ENCODE measurements around the gene DIP2A.

Gene DIP2A

DNA sequence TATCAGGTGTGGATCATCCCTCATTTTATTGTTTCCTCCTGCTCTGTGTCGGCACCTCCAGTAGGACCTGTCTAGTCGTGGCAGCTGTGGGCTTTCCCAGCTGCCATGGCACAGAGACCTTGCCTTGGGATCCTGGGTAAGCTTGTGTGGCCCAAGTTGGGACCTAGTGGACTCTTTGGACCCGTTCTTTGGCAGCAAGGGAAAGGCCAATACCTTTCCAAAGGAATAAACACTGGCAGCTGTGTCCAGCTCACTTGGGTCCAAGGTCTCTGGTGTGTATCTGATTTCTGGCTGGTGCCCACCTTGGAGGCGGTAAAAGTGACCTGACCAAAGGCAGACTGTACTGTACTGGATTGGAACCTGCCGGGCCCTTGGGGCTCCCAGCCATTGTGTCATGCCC, 21.8 kb downstream of the DIP2A start:
- no peaks in the 10 kb centered on the region for H3K27me3 Mint-ChIP-seq
- peaks cover 13% of the 10 kb centered on the region for H3K36me3 Mint-ChIP-seq (ENCODE audit: insufficient read depth)
- no peak overlapping the region for H3K27ac Mint-ChIP-seq (ENCODE audit: low read depth)
- no peak overlapping the region for H3K4me3 Mint-ChIP-seq
- DNase-seq (ENCODE audit: low spot score in 2 of 2) (no peak), ATAC-seq (replicated peaks; ENCODE audit: extremely low read depth, poor library complexity, severe bottlenecking) (no peak)
- H3K4me1 Mint-ChIP-seq = peaks cover 36% of the 10 kb centered on the region
- no peaks in the 10 kb centered on the region for H3K9me3 Mint-ChIP-seq

DNA sequence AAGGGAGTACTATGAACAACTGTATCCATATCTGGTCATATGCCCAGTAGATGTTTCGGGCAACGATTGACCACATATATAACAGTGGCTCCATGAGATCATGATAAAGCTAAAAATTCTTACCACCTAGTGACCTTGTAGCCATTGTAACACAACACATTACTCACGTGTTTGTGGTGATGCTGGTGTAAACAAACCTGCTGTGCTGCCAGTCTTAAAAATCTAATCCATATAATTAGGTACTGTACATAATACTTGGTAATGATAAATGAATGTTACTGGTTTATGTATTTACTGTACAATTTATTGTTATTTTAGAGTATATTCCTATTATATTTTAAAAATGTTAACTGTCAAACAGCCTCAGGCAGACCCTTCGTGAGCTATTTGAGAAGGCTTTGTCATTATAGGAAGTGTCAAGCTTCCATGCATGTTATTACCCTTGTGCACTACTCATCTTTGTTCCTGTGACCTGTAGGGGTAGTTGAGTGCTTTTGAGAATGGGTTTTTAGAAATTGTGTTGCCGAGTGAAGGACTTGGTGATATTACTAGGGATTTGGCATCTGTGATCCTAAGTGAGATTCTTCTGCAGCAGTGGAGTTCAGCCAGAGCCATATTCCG, 23.6 kb downstream of the DIP2A start:
- DNase-seq (ENCODE audit: low spot score in 2 of 2) (no peak), ATAC-seq (replicated peaks; ENCODE audit: extremely low read depth, poor library complexity, severe bottlenecking) (no peak)
- no peaks in the 10 kb centered on the region for H3K27me3 Mint-ChIP-seq
- peak overlapping the region; percentile 78 for H3K27ac Mint-ChIP-seq (ENCODE audit: low read depth)
- H3K9me3 Mint-ChIP-seq = no peaks in the 10 kb centered on the region
- peaks cover 18% of the 10 kb centered on the region for H3K36me3 Mint-ChIP-seq (ENCODE audit: insufficient read depth)
- H3K4me3 Mint-ChIP-seq = no peak overlapping the region
- H3K4me1 Mint-ChIP-seq = peaks cover 37% of the 10 kb centered on the region

DNA sequence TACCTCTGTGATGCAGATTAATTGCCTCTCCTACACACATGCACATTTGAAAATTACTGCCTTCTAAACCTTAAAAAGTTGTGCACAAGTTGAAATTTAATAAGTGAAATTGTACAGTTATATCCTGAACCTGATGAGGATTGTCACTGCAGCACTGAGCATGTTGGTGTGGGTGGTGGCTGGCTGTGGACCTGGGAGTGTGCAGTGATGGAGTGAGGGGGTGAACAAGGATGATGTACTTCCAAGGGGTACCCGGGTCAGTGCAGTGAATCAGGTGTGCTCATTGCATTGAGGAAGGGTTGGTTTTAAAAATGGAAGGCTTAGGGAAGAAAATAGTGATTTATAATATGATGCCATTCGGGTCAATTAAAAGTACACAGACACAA, 24.1 kb downstream of the DIP2A start:
- H3K27me3 Mint-ChIP-seq = no peaks in the 10 kb centered on the region
- H3K4me1 Mint-ChIP-seq = peaks cover 39% of the 10 kb centered on the region
- H3K36me3 Mint-ChIP-seq (ENCODE audit: insufficient read depth) = peaks cover 18% of the 10 kb centered on the region
- H3K27ac Mint-ChIP-seq (ENCODE audit: low read depth) = peak overlapping the region; percentile 78
- no peak for ATAC-seq (replicated peaks; ENCODE audit: extremely low read depth, poor library complexity, severe bottlenecking)
- no peak overlapping the region for H3K4me3 Mint-ChIP-seq
- DNase-seq (ENCODE audit: low spot score in 2 of 2) = no peak
- no peaks in the 10 kb centered on the region for H3K9me3 Mint-ChIP-seq

DNA sequence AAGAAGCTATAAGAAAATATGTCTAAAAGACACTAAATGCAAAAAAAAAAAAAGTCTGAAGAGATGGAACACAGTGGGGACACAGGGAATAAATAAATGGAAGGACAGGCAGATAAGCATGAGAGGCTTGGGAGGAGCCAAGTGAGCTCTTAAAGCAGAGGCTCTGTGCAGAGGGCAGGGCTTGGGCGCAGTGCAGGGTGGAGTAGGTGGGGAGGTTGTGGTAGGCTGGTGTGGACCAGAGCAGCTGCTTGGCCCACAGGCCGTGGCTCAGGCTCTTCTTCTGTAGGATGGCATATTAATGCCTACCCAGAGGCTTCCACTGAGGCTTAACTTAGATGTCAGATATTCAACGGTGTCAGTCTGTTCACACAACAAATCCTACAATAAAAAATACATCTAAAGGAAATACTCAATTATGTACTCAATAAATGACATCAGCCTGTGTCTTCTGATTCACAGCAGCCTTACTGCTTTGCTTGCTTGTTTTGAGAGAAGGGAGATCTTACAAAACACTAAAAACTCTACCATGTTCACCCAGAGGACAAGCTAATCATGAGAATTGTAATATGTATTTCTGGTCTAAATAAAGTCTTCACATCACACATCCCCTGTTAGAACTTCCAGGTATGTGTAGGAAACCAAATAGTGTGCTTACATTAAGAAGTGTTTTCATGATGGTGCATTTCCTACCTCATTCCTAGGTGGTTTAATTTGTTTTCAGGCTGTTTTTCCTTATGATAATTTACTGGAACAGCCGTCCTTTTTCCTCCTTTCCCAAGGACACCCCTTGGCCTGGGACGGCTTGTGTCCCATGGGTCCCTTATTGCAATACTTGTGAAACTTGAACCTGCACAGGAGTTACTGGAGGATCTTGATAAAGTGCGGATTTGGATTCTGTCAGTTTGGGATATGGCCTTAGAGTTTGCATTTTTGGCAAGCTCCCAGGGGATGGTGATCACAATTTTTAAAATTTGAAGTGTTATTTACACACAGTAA, 24.9 kb downstream of the DIP2A start:
- peak; percentile 76 for ATAC-seq (replicated peaks; ENCODE audit: extremely low read depth, poor library complexity, severe bottlenecking)
- no peak for DNase-seq (ENCODE audit: low spot score in 2 of 2)
- peak overlapping the region; percentile 78 for H3K27ac Mint-ChIP-seq (ENCODE audit: low read depth)
- no peak overlapping the region for H3K4me3 Mint-ChIP-seq
- peaks cover 46% of the 10 kb centered on the region for H3K4me1 Mint-ChIP-seq
- no peaks in the 10 kb centered on the region for H3K27me3 Mint-ChIP-seq
- no peaks in the 10 kb centered on the region for H3K9me3 Mint-ChIP-seq
- H3K36me3 Mint-ChIP-seq (ENCODE audit: insufficient read depth) = peaks cover 13% of the 10 kb centered on the region

DNA sequence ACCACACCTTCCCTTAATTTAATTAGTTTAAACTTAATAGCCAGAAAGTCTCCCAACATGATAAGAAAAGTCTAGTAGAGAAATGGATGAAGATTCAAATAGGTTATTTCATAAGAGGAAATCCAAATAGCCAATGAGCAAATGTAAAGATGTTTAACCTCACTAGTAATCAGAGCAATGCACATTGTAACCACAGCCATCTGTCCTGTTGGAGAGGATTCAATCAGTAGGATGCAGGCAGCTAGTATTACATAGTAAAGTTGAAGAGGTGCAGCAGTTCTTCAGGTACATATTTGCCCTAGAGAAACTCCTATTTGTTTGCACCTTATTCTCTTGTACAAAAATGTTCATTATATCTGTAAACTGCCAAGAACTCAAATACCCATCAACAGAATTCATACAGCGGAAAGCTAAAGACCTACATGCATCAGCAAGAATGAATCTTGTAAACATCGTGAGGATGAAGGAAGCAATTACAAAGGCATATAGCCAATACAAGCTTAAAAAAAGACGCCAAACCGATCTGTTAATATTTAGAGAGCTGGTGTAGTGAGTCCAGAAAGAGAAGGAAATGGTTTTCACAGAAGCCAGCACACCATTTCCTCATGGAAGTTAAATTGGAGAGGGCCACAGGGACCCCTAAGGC, 27.9 kb downstream of the DIP2A start:
- H3K9me3 Mint-ChIP-seq = no peaks in the 10 kb centered on the region
- DNase-seq (ENCODE audit: low spot score in 2 of 2) (no peak), ATAC-seq (replicated peaks; ENCODE audit: extremely low read depth, poor library complexity, severe bottlenecking) (no peak)
- no peaks in the 10 kb centered on the region for H3K27me3 Mint-ChIP-seq
- H3K27ac Mint-ChIP-seq (ENCODE audit: low read depth) = no peak overlapping the region
- no peak overlapping the region for H3K4me3 Mint-ChIP-seq
- peaks cover 35% of the 10 kb centered on the region for H3K4me1 Mint-ChIP-seq
- peaks cover 20% of the 10 kb centered on the region for H3K36me3 Mint-ChIP-seq (ENCODE audit: insufficient read depth)

DNA sequence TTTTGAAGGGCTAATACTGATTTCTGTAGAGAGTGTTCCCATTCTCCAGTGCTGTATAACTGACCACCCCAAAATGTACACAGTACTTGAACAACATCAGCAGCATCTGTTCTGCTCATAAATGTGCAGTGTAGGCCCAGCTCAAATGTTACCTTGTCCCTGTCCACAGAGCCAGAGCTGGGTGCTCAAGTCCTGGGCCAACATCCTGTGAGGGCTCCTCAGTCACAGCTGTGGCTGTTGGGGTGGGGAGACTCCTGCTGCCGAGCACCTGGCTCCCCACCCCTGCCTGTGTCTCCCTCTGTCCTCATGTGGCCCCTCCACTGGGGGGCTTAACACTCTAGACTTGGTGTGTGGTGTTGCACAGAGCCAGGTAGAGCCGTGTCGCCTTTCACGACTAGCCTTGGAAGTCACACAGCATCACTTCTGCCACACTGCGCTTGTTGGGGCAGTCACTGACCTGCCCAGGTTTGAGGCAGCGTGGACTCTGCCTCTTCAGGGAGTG, 30.5 kb downstream of the DIP2A start:
- Mint-ChIP-seq H3K36me3 (ENCODE audit: insufficient read depth) (peaks cover 28% of the 10 kb centered on the region), H3K9me3 (no peaks in the 10 kb centered on the region), H3K27ac (ENCODE audit: low read depth) (no peak overlapping the region), H3K27me3 (no peaks in the 10 kb centered on the region), H3K4me1 (peaks cover 22% of the 10 kb centered on the region), H3K4me3 (no peak overlapping the region)
- DNase-seq (ENCODE audit: low spot score in 2 of 2) = no peak
- ATAC-seq (replicated peaks; ENCODE audit: extremely low read depth, poor library complexity, severe bottlenecking) = no peak

DNA sequence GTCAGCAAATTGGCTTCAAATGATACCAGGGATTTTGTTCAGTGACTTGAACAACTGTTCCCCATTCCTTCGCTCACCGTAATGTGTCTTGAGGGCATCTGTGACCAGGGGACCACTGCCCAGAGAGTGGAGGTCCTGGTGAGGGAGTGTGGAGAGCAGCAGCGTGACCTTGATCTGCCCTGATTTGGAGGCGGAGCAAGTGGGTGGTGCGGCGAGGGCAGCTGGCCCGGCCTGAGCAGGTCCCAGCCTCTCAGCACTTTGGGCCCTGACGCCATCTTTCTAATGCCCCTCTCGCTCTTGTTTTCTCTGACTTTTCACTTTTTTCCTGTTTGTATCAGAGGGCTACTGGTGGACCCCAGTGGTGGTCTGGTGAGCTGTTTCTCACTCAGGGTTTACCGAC, 31.1 kb downstream of the DIP2A start:
- DNase-seq (ENCODE audit: low spot score in 2 of 2) (no peak), ATAC-seq (replicated peaks; ENCODE audit: extremely low read depth, poor library complexity, severe bottlenecking) (no peak)
- no peak overlapping the region for H3K27ac Mint-ChIP-seq (ENCODE audit: low read depth)
- H3K4me3 Mint-ChIP-seq = no peak overlapping the region
- H3K4me1 Mint-ChIP-seq = peaks cover 25% of the 10 kb centered on the region
- no peaks in the 10 kb centered on the region for H3K27me3 Mint-ChIP-seq
- no peaks in the 10 kb centered on the region for H3K9me3 Mint-ChIP-seq
- peaks cover 34% of the 10 kb centered on the region for H3K36me3 Mint-ChIP-seq (ENCODE audit: insufficient read depth)

DNA sequence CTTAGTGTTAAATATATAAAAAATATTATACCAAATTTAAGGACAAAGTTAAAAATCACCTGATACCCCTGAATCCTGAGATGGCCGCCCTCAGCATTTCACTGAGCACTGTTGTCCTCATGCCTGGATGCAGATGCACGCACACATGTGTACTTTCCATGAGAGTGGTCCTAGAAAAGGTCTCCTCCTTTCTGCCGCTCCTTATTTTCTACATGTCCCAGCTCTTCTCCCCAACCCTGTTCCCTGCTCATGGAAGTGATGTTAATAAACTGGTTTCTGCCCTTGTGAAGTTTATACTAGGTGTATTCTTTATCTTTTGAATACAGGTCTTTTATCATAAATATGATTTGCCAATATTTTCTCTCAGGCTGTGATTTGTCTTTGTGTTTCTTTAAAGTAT, 32.9 kb downstream of the DIP2A start:
- no peak for DNase-seq (ENCODE audit: low spot score in 2 of 2)
- Mint-ChIP-seq H3K4me1 (peaks cover 22% of the 10 kb centered on the region), H3K27ac (ENCODE audit: low read depth) (no peak overlapping the region), H3K36me3 (ENCODE audit: insufficient read depth) (peaks cover 35% of the 10 kb centered on the region), H3K4me3 (no peak overlapping the region), H3K27me3 (no peaks in the 10 kb centered on the region), H3K9me3 (no peaks in the 10 kb centered on the region)
- no peak for ATAC-seq (replicated peaks; ENCODE audit: extremely low read depth, poor library complexity, severe bottlenecking)

DNA sequence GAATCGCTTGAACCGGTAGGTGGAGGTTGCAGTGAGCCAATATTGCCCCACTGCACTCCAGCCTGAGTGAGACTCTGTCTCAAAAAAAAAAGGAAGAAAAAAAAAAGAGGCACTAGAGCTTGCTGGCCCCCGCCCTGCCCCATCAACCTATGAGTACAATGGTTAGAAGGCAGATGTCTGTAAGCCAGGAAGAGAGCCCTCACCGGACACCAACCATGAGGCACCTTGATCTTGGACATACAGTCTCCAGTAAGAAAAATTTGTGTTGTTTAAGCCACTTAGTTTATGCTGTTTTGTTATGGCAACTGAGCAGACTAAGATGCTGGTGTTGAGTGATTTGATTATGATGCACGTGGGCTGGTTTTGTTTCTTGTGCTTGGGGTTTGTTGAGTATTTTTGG, 34.2 kb downstream of the DIP2A start:
- Mint-ChIP-seq H3K9me3 (no peaks in the 10 kb centered on the region), H3K36me3 (ENCODE audit: insufficient read depth) (peaks cover 37% of the 10 kb centered on the region), H3K4me1 (peaks cover 15% of the 10 kb centered on the region), H3K4me3 (no peak overlapping the region), H3K27me3 (no peaks in the 10 kb centered on the region), H3K27ac (ENCODE audit: low read depth) (no peak overlapping the region)
- ATAC-seq (replicated peaks; ENCODE audit: extremely low read depth, poor library complexity, severe bottlenecking) (no peak), DNase-seq (ENCODE audit: low spot score in 2 of 2) (no peak)

DNA sequence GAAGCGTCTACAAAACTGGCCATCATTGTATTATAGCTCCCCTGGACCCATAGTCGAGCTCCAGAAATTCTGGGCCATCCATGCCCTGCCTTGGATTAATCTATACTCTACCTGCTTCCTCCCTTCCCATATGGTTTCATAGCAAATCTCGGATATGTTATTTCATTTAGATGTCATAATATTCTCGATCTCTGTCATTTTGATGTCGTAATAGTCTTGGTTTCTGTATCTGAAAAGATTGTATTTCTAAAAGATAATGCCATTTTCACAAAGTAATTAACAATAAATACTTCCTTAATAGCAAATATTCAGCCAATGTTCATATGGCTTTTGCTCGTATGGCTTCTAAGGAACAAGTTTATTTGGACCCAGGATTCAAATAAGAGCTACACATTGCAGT, 35.1 kb downstream of the DIP2A start:
- Mint-ChIP-seq H3K4me3 (no peak overlapping the region), H3K27ac (ENCODE audit: low read depth) (peak overlapping the region; percentile 24), H3K36me3 (ENCODE audit: insufficient read depth) (peaks cover 40% of the 10 kb centered on the region), H3K9me3 (no peaks in the 10 kb centered on the region), H3K27me3 (no peaks in the 10 kb centered on the region), H3K4me1 (peaks cover 9% of the 10 kb centered on the region)
- ATAC-seq (replicated peaks; ENCODE audit: extremely low read depth, poor library complexity, severe bottlenecking) (no peak), DNase-seq (ENCODE audit: low spot score in 2 of 2) (no peak)

DNA sequence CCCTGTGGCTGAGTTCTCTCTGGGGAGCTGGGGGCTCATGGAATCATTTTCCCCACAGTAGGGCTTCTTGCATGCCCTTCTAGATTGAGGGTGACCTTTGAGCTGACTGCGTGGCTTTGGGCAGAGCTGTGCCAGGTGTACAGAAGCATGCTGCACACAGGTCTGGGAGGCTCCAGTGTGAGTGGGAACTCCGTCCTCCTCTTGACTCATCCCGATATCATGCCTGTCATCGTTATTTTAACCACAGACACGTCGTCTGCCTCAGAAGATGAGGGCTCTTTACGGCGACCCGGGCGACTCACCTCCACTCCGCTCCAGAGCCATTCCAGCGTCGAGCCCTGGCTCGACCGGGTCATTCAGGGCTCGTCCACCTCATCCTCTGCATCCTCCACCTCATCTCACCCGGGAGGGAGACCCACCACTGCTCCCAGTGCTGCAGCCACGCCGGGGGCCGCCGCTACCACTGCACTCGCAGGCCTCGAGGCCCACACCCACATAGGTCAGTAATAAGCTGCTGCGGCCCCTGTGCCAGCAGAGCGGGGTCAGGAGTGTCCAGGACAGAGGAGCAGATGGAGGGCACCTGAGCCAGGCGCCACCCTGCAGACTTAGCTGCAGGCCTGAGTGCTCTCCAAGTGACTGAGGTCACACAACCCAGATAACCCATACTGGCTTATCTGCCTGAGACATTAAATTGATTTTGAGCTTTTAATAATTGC, 39.8 kb downstream of the DIP2A start:
- H3K4me1 Mint-ChIP-seq = peaks cover 29% of the 10 kb centered on the region
- no peaks in the 10 kb centered on the region for H3K27me3 Mint-ChIP-seq
- H3K36me3 Mint-ChIP-seq (ENCODE audit: insufficient read depth) = peaks cover 37% of the 10 kb centered on the region
- no peak for DNase-seq (ENCODE audit: low spot score in 2 of 2)
- no peak overlapping the region for H3K27ac Mint-ChIP-seq (ENCODE audit: low read depth)
- ATAC-seq (replicated peaks; ENCODE audit: extremely low read depth, poor library complexity, severe bottlenecking) = no peak
- H3K9me3 Mint-ChIP-seq = no peaks in the 10 kb centered on the region
- no peak overlapping the region for H3K4me3 Mint-ChIP-seq

DNA sequence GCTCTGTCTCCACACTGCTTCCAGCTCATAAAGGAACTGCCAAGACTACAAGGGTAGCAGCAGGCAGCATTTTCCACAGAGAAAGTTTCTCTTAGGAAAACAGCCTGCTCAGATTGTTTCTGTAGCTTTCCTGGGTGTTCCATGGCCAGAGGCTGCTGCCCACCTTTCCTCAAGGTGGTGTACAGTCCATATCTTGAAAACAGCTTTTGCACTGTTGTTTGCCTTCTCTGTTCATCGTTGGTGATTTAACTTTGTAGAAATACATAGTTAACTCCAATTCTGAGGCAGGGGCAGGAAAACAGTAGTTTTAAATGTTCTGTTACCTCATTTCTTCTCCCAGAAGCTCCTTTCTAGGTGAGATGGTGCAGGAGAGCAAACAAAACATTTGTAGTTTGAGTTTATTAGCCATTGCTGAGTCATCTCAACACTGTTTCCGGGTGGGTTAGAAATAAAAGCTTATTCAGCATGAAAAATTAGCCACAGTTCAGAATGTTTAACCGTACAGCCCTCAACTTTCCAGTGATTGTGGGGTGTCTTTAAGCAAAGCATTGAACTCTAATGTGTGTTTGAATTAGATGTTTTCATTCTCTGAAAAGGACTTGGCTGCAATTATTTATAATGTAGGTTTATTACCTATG, 41.7 kb downstream of the DIP2A start:
- Mint-ChIP-seq H3K4me3 (no peak overlapping the region), H3K36me3 (ENCODE audit: insufficient read depth) (peaks cover 31% of the 10 kb centered on the region), H3K4me1 (peaks cover 33% of the 10 kb centered on the region), H3K27ac (ENCODE audit: low read depth) (peak overlapping the region; percentile 71), H3K9me3 (no peaks in the 10 kb centered on the region), H3K27me3 (no peaks in the 10 kb centered on the region)
- no peak for DNase-seq (ENCODE audit: low spot score in 2 of 2)
- ATAC-seq (replicated peaks; ENCODE audit: extremely low read depth, poor library complexity, severe bottlenecking) = no peak
